Bronchial epithelial cell (primary cell): ENCODE results near the gene MCTP1. TPM values are rescaled to one million over a fixed set of nuclear protein-coding genes. Genes with fewer than 3 reads are reported as not detected.

Source experiments
- DNase-seq: peaks from one replicate; pipeline ENCODE4 v3.0.0-alpha.2; 2010; ENCODE audit warnings: low read depth
- FAIRE-seq: peaks from 2 replicates; lab custom pipeline; 2011; peaks lifted over from hg19 to GRCh38; lab: Jason Lieb, UNC
- H3K27me3 ChIP-seq: 2 replicates; pipeline ENCODE4 v1.5.1; 2011; ENCODE audit warnings: low read length; ENCODE audit not compliant: control insufficient read depth, insufficient read depth
- H3K36me3 ChIP-seq: 2 replicates; pipeline ENCODE4 v1.5.1; 2011; ENCODE audit warnings: low read length; ENCODE audit not compliant: control insufficient read depth, insufficient read depth
- H3K4me3 ChIP-seq: 2 replicates; pipeline ENCODE4 v1.5.1; 2011; ENCODE audit warnings: mild to moderate bottlenecking, low read depth, low read length, control low read depth
- total RNA-seq: library from RNA; depleted of rRNA; stranded (reverse); fragments of >200 nt; gene quantifications from 2 replicates; pipeline ENCODE4 v1.2.1, GENCODE V29; 2014
- TF ChIP-seq, protein P1 (sequence below): IDR thresholded peaks from 2 replicates; pipeline ENCODE4 v1.5.1; 2011; ENCODE audit warnings: mild to moderate bottlenecking, moderate library complexity, low read length, control low read depth, inconsistent platforms; ENCODE audit not compliant: insufficient read depth, severe bottlenecking

MCTP1 gene
- total RNA-seq, 1 donor from 2014 or later = 17.9 TPM

GRCh38 chr5:95317085-95317484 is 32.2 kb upstream of the MCTP1 start:
- no peaks in the 10 kb centered on the region for H3K27me3 ChIP-seq
- FAIRE-seq = no peak

DNA sequence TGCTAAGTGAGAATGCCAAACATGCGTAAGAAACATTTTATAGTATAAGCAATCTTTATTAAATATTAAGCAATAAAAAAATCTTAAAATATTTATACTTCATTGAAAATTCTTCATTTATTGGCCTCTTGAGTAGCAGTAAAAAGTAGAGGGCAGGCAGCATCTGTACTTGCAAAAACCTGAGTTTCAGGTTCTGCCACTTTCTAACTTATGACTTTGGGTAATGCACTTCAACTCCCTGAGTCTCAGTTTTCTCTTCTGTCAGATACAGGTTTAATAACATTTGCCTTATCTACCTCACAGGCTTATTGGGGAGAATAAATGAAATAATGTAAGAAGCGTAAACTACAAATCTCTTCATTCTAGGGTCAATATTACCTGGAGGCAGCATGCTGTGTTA is 19.8 kb upstream of the MCTP1 start:
- no peaks in the 10 kb centered on the region for H3K27me3 ChIP-seq
- FAIRE-seq = no peak
- no peaks in the 10 kb centered on the region for H3K36me3 ChIP-seq
- peak; percentile 29 for DNase-seq
- no peak overlapping the region for H3K4me3 ChIP-seq
- TF ChIP-seq, protein P1, sequence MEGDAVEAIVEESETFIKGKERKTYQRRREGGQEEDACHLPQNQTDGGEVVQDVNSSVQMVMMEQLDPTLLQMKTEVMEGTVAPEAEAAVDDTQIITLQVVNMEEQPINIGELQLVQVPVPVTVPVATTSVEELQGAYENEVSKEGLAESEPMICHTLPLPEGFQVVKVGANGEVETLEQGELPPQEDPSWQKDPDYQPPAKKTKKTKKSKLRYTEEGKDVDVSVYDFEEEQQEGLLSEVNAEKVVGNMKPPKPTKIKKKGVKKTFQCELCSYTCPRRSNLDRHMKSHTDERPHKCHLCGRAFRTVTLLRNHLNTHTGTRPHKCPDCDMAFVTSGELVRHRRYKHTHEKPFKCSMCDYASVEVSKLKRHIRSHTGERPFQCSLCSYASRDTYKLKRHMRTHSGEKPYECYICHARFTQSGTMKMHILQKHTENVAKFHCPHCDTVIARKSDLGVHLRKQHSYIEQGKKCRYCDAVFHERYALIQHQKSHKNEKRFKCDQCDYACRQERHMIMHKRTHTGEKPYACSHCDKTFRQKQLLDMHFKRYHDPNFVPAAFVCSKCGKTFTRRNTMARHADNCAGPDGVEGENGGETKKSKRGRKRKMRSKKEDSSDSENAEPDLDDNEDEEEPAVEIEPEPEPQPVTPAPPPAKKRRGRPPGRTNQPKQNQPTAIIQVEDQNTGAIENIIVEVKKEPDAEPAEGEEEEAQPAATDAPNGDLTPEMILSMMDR = no peak

More at GRCh38 chr5:95317085-95317484, 32.2 kb upstream of the MCTP1 start:
- Histone ChIP-seq H3K4me3 (no peak overlapping the region), H3K36me3 (no peaks in the 10 kb centered on the region)
- no peak for DNase-seq
- TF ChIP-seq, protein P1 = no peak

DNA sequence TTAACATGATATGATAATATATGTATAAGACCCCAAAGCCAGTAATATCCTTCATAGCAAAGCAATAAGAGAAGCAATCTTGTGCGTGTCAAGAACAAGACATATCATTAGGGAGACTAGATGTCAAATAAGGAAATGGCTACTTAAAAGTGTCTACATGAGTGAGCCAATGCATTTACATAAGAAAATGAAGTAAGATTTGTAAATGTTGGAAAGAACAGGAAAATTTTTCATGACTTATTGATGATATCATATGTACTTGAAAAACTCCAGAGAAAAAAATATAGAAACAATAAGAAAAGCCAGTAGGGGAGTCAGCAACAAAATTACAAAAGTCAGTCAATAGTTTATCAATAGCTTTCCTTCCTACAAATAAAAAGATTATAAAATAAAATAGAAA is 13.8 kb upstream of the MCTP1 start:
- no peaks in the 10 kb centered on the region for H3K36me3 ChIP-seq
- DNase-seq = no peak
- H3K27me3 ChIP-seq = no peaks in the 10 kb centered on the region
- no peak for FAIRE-seq
- TF ChIP-seq, protein P1 = no peak
- H3K4me3 ChIP-seq = no peak overlapping the region

DNA sequence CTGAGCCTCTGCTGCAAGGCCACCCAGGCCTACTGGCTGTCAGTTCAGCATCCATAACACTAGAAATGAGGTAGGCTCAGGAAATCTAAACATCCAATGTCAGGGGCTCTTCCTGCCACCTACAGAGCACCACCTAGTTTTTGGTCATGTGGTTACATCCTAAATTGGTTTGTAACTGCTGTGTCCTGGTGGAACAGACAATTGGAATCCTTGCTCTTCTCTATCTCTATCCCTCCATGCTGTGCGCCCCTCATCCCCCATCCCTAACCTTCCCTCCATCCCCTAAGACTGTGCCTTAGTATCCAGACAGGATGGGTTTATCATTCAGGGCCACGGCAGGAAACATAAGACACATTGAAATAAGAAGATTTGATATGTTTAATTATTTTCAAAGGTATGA is 11.4 kb upstream of the MCTP1 start:
- no peaks in the 10 kb centered on the region for H3K27me3 ChIP-seq
- no peak overlapping the region for H3K4me3 ChIP-seq
- DNase-seq = no peak
- TF ChIP-seq, protein P1 = no peak
- FAIRE-seq = no peak
- no peaks in the 10 kb centered on the region for H3K36me3 ChIP-seq

DNA sequence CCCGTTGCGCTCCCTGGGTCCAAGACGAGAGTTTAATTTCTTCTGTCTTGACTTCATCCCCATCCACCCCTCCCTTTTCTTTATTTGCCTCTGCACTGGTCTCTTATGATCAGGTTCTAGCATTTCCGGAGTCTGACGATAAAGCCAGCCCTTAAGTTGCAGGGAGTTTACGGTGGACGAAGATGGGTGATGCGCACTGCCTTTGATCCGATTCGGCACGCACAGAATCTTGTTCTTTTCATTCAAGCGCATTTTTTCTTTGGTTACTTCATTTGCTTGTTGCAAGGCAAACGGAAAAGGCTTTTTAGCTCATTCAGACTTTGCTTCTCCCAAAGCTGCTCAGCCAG is 488 bp upstream of the MCTP1 start:
- Histone ChIP-seq H3K4me3 (no peak overlapping the region), H3K36me3 (no peaks in the 10 kb centered on the region), H3K27me3 (peaks cover 22% of the 10 kb centered on the region)
- no peak for FAIRE-seq
- TF ChIP-seq, protein P1 = no peak
- no peak for DNase-seq
